ENCODE data around the gene SERTAD3. TPM values are rescaled to one million over a fixed set of nuclear protein-coding genes. Genes with fewer than 3 reads are reported as not detected.
A peak's percentile ranks its signal among the peaks of the same experiment; 100 is the strongest.

The SERTAD3 gene
- total and polyA plus RNA-seq, 2 donors from 2014 or later: 29.9 to 38.4 TPM

GRCh38 chr19:40422748-40423566 lies 21.2 kb downstream of the SERTAD3 start:
- Histone ChIP-seq H3K4me1 (ENCODE audit: control insufficient read depth in 2 of 3, insufficient read depth in 2 of 3, low read depth in 1 of 3, low read length in 3 of 3) (peaks cover 0 to 7% (median 3%) of the 10 kb centered on the region in 3 donors), H3K9me3 (ENCODE audit: control insufficient read depth in 2 of 3, insufficient read depth in 1 of 3, low read length in 3 of 3) (no peaks in the 10 kb centered on the region), H3K36me3 (ENCODE audit: control insufficient read depth in 2 of 3, insufficient read depth in 3 of 3, low read length in 3 of 3) (peaks cover 0 to 18% (median 4%) of the 10 kb centered on the region in 3 donors), H3K27ac (ENCODE audit: low read depth in 2 of 2, low read length in 2 of 2) (peak overlapping the region in 1 of 2 donors; percentile 5), H3K4me3 (ENCODE audit: low read length in 3 of 3) (no peak overlapping the region), H3K9ac (ENCODE audit: low read length in 3 of 3) (peak overlapping the region in 1 of 3 donors; percentile 90), H3K27me3 (ENCODE audit: control insufficient read depth, insufficient read depth, low read length) (no peaks in the 10 kb centered on the region)
- no peak for FAIRE-seq
- intact Hi-C loops (cut with DNase I): no loop called here
- TF ChIP-seq, protein P1, sequence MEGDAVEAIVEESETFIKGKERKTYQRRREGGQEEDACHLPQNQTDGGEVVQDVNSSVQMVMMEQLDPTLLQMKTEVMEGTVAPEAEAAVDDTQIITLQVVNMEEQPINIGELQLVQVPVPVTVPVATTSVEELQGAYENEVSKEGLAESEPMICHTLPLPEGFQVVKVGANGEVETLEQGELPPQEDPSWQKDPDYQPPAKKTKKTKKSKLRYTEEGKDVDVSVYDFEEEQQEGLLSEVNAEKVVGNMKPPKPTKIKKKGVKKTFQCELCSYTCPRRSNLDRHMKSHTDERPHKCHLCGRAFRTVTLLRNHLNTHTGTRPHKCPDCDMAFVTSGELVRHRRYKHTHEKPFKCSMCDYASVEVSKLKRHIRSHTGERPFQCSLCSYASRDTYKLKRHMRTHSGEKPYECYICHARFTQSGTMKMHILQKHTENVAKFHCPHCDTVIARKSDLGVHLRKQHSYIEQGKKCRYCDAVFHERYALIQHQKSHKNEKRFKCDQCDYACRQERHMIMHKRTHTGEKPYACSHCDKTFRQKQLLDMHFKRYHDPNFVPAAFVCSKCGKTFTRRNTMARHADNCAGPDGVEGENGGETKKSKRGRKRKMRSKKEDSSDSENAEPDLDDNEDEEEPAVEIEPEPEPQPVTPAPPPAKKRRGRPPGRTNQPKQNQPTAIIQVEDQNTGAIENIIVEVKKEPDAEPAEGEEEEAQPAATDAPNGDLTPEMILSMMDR (IDR thresholded peaks at IDR 0.05; ENCODE audit: borderline replicate concordance, extremely low read depth, insufficient read depth): no peak
- DNase-seq: no peak

DNA sequence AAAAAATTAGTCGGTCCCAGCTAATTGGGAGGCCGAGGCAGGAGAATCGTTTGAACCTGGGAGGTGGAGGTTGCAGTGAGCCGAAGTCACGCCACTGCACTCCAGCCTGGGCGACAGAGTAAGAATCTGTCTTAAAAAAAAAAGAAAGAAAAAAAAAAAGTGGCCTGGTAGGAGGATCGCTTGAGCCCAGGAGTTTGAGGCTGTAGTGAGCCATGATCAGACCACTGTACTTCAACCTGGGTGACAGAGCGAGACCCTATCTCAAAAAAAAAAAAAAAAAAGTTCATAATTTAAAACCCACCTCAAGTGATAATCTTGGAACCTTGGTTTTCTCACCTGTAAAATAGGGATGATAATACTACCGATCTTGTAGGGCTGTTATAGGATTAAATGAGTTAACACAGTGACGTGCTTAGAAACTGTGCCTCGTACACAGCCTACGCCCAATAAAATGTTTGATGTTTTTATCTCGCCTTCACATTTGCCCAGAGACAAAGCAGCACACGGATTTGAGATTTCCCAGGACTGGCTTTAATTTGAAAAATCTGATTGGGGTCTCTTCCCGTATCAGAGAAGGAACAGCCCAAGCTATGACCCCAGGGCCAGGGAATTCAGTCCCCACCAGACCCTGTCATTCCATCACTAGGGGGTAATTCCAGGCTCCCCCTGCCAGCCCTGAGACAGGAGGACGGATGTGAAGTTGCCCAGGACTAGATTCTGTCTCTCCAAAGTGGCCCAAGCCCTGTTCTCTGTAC lies 22.0 kb downstream of the SERTAD3 start:
- Histone ChIP-seq H3K9me3 (ENCODE audit: control insufficient read depth in 2 of 3, insufficient read depth in 1 of 3, low read length in 3 of 3) (no peaks in the 10 kb centered on the region), H3K27ac (ENCODE audit: low read depth in 2 of 2, low read length in 2 of 2) (peak overlapping the region; percentile 93 to 100), H3K9ac (ENCODE audit: low read length in 3 of 3) (peak overlapping the region in 1 of 3 donors; percentile 90), H3K36me3 (ENCODE audit: control insufficient read depth in 2 of 3, insufficient read depth in 3 of 3, low read length in 3 of 3) (peaks cover 0 to 18% (median 4%) of the 10 kb centered on the region in 3 donors), H3K4me1 (ENCODE audit: control insufficient read depth in 2 of 3, insufficient read depth in 2 of 3, low read depth in 1 of 3, low read length in 3 of 3) (peaks cover 0 to 8% (median 7%) of the 10 kb centered on the region in 3 donors), H3K4me3 (ENCODE audit: low read length in 3 of 3) (no peak overlapping the region), H3K27me3 (ENCODE audit: control insufficient read depth, insufficient read depth, low read length) (no peaks in the 10 kb centered on the region)
- DNase-seq: no peak
- TF ChIP-seq, protein P1 (IDR thresholded peaks at IDR 0.05; ENCODE audit: borderline replicate concordance, extremely low read depth, insufficient read depth): no peak
- intact Hi-C loops (cut with DNase I): no loop called here
- FAIRE-seq: no peak

GRCh38 chr19:40420766-40421765 lies 23.1 kb downstream of the SERTAD3 start:
- H3K27me3 ChIP-seq (ENCODE audit: control insufficient read depth, insufficient read depth, low read length): no peaks in the 10 kb centered on the region
- FAIRE-seq: no peak
- H3K27ac ChIP-seq (ENCODE audit: low read depth in 2 of 2, low read length in 2 of 2): peak overlapping the region; percentile 93 to 100
- H3K9ac ChIP-seq (ENCODE audit: low read length in 3 of 3): peak overlapping the region; percentile 18 to 90 (median 87)
- peaks cover 3 to 8% (median 6%) of the 10 kb centered on the region in 3 donors for H3K4me1 ChIP-seq (ENCODE audit: control insufficient read depth in 2 of 3, insufficient read depth in 2 of 3, low read depth in 1 of 3, low read length in 3 of 3)
- DNase-seq: peak; percentile 92 to 98 (median 94)
- intact Hi-C loops (cut with DNase I): no loop called here
- H3K36me3 ChIP-seq (ENCODE audit: control insufficient read depth in 2 of 3, insufficient read depth in 3 of 3, low read length in 3 of 3): peaks cover 0 to 15% (median 4%) of the 10 kb centered on the region in 3 donors
- H3K4me3 ChIP-seq (ENCODE audit: low read length in 3 of 3): peak overlapping the region; percentile 51 to 72 (median 54)
- TF ChIP-seq, protein P1 (IDR thresholded peaks at IDR 0.05; ENCODE audit: borderline replicate concordance, extremely low read depth, insufficient read depth): peak; percentile 85
- no peaks in the 10 kb centered on the region for H3K9me3 ChIP-seq (ENCODE audit: control insufficient read depth in 2 of 3, insufficient read depth in 1 of 3, low read length in 3 of 3)

Measured in kidney (tissue), 14 donors.